Prostate gland (tissue), 2 donors: Measurements from ENCODE around the gene MYO16. TPM values are rescaled to one million over a fixed set of nuclear protein-coding genes. Genes with fewer than 3 reads are reported as not detected.
A peak's percentile ranks its signal among the peaks of the same experiment; 100 is the strongest.

Experiments
- DNase-seq: peaks from one replicate; pipeline ENCODE4 v3.0.0-alpha.2; 2019; ENCODE audit warnings: low spot score
- H3K27ac ChIP-seq, 2 donors: fragments of 200-600 bp; sonication (generic); 2 replicates each; pipeline ENCODE4 v1.5.1; 2017 to 2019
- H3K27me3 ChIP-seq: fragments of 200-600 bp; sonication (generic); replicated peaks from 2 replicates; pipeline ENCODE4 v1.5.1; 2019; ENCODE audit not compliant: insufficient read depth
- H3K36me3 ChIP-seq, 2 donors: fragments of 200-600 bp; sonication (generic); 1 replicate in 1 of 2; 2 replicates in 1 of 2; pipeline versions ENCODE4 v1.5.1 to v1.8.1; 2017 to 2019
- H3K4me1 ChIP-seq: fragments of 200-600 bp; sonication (generic); replicated peaks from 2 replicates; pipeline ENCODE4 v1.5.1; 2019
- H3K4me3 ChIP-seq, 2 donors: fragments of 200-600 bp; sonication (generic); 2 replicates each; pipeline ENCODE4 v1.5.1; 2017 to 2019
- H3K9me3 ChIP-seq: fragments of 200-600 bp; sonication (generic); 2 replicates; pipeline ENCODE4 v1.5.1; 2017
- POLR2A ChIP-seq: fragments of 450-650 bp; IDR thresholded peaks from one replicate; pipeline ENCODE4 v1.6.1; 2016; ENCODE audit warnings: antibody characterized with exemption, mild to moderate bottlenecking
- POLR2AphosphoS5 ChIP-seq: sonication (generic); formaldehyde crosslinking; IDR thresholded peaks from one replicate; pipeline ENCODE4 v1.6.1; 2017; ENCODE audit warnings: antibody characterized with exemption
- WGBS: methylation state at CpG from one replicate; pipeline ENCODE4 v1.1.5; 2018; 5-methylcytosine and 5-hydroxymethylcytosine counted together
- intact Hi-C: fragments of 100-400 bp; cut with DNase I; formaldehyde crosslinking; loops from one replicate; pipeline ENCODE4 v1.14.2; 2022
- total RNA-seq, 2 donors: library from RNA; depleted of rRNA; stranded (reverse); fragments of >200 nt; gene quantifications; one replicate each; pipeline ENCODE4 v1.1.0, GENCODE V29; 2016
- TF ChIP-seq, protein P1 (sequence below), 4 experiments: fragments of 200-600 bp in 2 of 4; fragments of 450-650 bp in 2 of 4; sonication (generic) in 2 of 4; IDR thresholded peaks; 1 replicate in 3 of 4; 2 replicates in 1 of 4; pipeline ENCODE4 v1.5.1; 2016 to 2019; ENCODE audit warnings: antibody characterized with exemption in 4 of 4, mild to moderate bottlenecking in 2 of 4, moderate library complexity in 2 of 4

Gene MYO16
- total RNA-seq, 2 donors from 2014 or later: 0.14 to 0.85 TPM

- H3K9me3 ChIP-seq: no peaks in the 10 kb centered on the region
- H3K4me1 ChIP-seq: no peaks in the 10 kb centered on the region
- TF ChIP-seq POLR2AphosphoS5: no peak
- TF ChIP-seq, protein P1, sequence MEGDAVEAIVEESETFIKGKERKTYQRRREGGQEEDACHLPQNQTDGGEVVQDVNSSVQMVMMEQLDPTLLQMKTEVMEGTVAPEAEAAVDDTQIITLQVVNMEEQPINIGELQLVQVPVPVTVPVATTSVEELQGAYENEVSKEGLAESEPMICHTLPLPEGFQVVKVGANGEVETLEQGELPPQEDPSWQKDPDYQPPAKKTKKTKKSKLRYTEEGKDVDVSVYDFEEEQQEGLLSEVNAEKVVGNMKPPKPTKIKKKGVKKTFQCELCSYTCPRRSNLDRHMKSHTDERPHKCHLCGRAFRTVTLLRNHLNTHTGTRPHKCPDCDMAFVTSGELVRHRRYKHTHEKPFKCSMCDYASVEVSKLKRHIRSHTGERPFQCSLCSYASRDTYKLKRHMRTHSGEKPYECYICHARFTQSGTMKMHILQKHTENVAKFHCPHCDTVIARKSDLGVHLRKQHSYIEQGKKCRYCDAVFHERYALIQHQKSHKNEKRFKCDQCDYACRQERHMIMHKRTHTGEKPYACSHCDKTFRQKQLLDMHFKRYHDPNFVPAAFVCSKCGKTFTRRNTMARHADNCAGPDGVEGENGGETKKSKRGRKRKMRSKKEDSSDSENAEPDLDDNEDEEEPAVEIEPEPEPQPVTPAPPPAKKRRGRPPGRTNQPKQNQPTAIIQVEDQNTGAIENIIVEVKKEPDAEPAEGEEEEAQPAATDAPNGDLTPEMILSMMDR (IDR thresholded peaks at IDR 0.05): no peak
- TF ChIP-seq POLR2A: no peak
- H3K4me3 ChIP-seq: no peak overlapping the region
- H3K27me3 ChIP-seq: no peaks in the 10 kb centered on the region
- DNase-seq: no peak
- H3K36me3 ChIP-seq: no peaks in the 10 kb centered on the region
- intact Hi-C loops: no loop called here
- no peak overlapping the region for H3K27ac ChIP-seq
- WGBS: 42% methylated on average over 3 of the region's 3 CpGs
Measured at GRCh38 chr13:108835083-108835482, 205.7 kb downstream of the MYO16 start.

DNA sequence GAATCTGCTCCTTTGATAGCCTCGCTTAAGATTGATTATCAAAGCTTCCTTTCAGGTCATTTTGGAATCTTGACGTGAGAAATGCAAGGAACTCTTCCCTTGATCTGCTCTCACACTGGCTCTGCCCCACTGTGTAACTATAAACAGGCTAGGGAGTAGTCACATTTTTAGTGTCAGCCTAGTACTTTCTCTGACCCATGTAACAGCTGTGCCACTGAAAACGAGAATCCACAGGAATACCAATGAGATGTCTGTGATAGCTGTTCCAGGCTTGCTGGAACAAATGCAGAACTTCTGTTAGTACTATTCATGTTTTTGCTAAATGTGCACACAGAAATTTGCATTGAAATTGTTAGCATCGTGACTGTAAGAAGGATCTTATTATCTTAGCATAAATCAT lies 221.3 kb downstream of the MYO16 start:
- Histone ChIP-seq H3K27ac (no peak overlapping the region), H3K9me3 (no peaks in the 10 kb centered on the region), H3K36me3 (no peaks in the 10 kb centered on the region), H3K4me3 (no peak overlapping the region), H3K27me3 (no peaks in the 10 kb centered on the region), H3K4me1 (no peaks in the 10 kb centered on the region)
- intact Hi-C loops: no loop called here
- no peak for DNase-seq
- TF ChIP-seq POLR2A (no peak), POLR2AphosphoS5 (no peak)
- TF ChIP-seq, protein P1 (IDR thresholded peaks at IDR 0.05): no peak
- WGBS: 30% methylated on average over 4 of the region's 4 CpGs

- H3K36me3 ChIP-seq: no peaks in the 10 kb centered on the region
- H3K9me3 ChIP-seq: no peaks in the 10 kb centered on the region
- no peaks in the 10 kb centered on the region for H3K27me3 ChIP-seq
- H3K4me3 ChIP-seq: no peak overlapping the region
- H3K27ac ChIP-seq: no peak overlapping the region
- no peak for DNase-seq
- intact Hi-C loops: no loop called here
- 53% methylated on average over 4 of the region's 4 CpGs for WGBS
- no peaks in the 10 kb centered on the region for H3K4me1 ChIP-seq
- TF ChIP-seq, protein P1 (IDR thresholded peaks at IDR 0.05): no peak
- no peak for TF ChIP-seq POLR2AphosphoS5
Measured at GRCh38 chr13:108851660-108852059, 222.2 kb downstream of the MYO16 start.

DNA sequence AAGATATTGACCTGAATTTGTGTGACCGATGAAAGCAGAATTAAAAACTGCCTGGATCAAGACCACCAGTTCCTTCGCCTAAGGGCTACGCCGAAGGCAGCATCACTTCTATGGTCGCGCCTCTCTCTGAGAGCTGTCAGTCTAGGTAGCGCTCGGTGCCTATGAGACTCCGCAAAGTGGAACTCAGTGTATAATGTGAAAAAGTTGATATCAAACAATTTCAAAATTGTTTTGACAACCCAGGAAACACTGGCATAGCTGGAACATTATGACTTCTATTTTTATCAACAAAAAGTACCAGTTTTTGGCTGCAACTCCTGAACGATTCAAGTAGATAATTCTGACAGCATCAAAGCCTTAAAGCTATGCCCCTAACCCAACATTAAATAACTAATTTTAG lies 223.6 kb downstream of the MYO16 start:
- TF ChIP-seq, protein P1 (IDR thresholded peaks at IDR 0.05): no peak
- TF ChIP-seq POLR2A (no peak), POLR2AphosphoS5 (no peak)
- H3K36me3 ChIP-seq: no peaks in the 10 kb centered on the region
- WGBS: 90% methylated on average over 10 of the region's 10 CpGs
- H3K4me3 ChIP-seq: no peak overlapping the region
- no peaks in the 10 kb centered on the region for H3K4me1 ChIP-seq
- no peaks in the 10 kb centered on the region for H3K27me3 ChIP-seq
- no peak overlapping the region for H3K27ac ChIP-seq
- no peak for DNase-seq
- intact Hi-C loops: no loop called here
- no peaks in the 10 kb centered on the region for H3K9me3 ChIP-seq

DNA sequence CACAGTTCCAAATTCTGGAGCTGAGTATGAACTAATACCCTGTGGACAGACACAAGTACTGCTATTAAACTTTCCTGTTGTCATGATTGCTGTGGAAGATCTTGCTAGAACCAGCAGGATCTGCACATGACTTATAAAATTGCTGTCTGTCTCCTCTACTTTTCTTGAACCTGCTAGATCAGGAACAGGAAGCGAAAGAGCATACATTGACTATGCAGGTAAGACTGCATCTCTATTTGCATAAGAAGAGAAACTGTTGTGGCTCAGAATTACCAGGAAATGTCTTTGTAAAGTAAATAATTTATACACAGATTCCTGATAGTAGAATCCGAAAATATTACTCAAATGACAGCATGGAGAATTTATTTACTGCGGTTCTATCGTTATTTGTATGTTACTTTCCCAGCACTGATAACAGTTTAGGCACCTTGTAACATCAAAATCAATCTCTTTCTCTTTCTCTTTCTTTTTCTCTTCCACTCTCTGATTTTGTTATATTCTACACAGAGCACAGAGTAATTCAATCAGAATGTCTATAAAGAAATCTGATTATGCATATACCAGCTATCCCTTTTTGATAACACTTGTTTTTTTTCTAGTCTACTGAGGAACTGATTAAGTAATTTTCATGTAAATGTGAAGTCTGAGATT lies 226.5 kb downstream of the MYO16 start:
- Histone ChIP-seq H3K9me3 (no peaks in the 10 kb centered on the region), H3K4me1 (no peaks in the 10 kb centered on the region), H3K27ac (no peak overlapping the region), H3K36me3 (no peaks in the 10 kb centered on the region), H3K27me3 (no peaks in the 10 kb centered on the region), H3K4me3 (no peak overlapping the region)
- DNase-seq: no peak
- TF ChIP-seq POLR2AphosphoS5 (peak; percentile 29), POLR2A (no peak)
- intact Hi-C loops: no loop called here
- WGBS: 68% methylated on average over 4 of the region's 4 CpGs
